Activated CD4-positive, alpha-beta T cell treated with anti-CD3 and anti-CD28 coated beads for 36 hours (primary cell): ENCODE data around the gene EVL. TPM values are rescaled to one million over a fixed set of nuclear protein-coding genes. Genes with fewer than 3 reads are reported as not detected.
"Not testable (repeated sequence)": the region's sequence is repeated elsewhere in the genome, so short reads cannot be mapped to it uniquely, and the experiment has no call there.

Experiments used
- ATAC-seq: fragments of 200-7000 bp; cut with Tn5 transposase; one replicate; pipeline ENCODE4 v1.10.0; 2021; ENCODE audit warnings: mild to moderate bottlenecking, moderate library complexity
- CTCF ChIA-PET: fragments of 350-600 bp; sonication (Branson Sonifier 250); formaldehyde crosslinking; loops from one replicate; lab custom pipeline; 2021; ENCODE audit warnings: antibody characterized with exemption; lab: Charles Lee
- POLR2A ChIA-PET: fragments of 350-600 bp; sonication (Branson Sonifier 250); formaldehyde crosslinking; loops from one replicate; lab custom pipeline; 2021; ENCODE audit warnings: antibody characterized with exemption, inconsistent platforms; lab: Charles Lee
- DNase-seq: peaks from one replicate; pipeline ENCODE4 v3.0.0-alpha.2; 2020
- H3K27ac Mint-ChIP-seq: one replicate; pipeline ENCODE4 v1.8.0; 2021; ENCODE audit warnings: mixed read lengths
- H3K27me3 Mint-ChIP-seq: one replicate; pipeline ENCODE4 v1.8.0; 2021; ENCODE audit warnings: mixed read lengths
- H3K36me3 Mint-ChIP-seq: one replicate; pipeline ENCODE4 v1.8.0; 2021; ENCODE audit warnings: low read depth, mixed read lengths
- H3K4me1 Mint-ChIP-seq: one replicate; pipeline ENCODE4 v1.8.0; 2021; ENCODE audit warnings: mixed read lengths
- H3K4me3 Mint-ChIP-seq: one replicate; pipeline ENCODE4 v1.8.0; 2021; ENCODE audit warnings: mild to moderate bottlenecking, moderate library complexity, mixed read lengths
- H3K9me3 Mint-ChIP-seq: one replicate; pipeline ENCODE4 v1.8.0; 2021; ENCODE audit warnings: low read depth, mixed read lengths
- intact Hi-C, 2 experiments: fragments of 100-400 bp; cut with DNase I in 1 of 2; cut with micrococcal nuclease in 1 of 2; formaldehyde crosslinking; loops; one replicate each; pipeline versions ENCODE4 v1.14.2 to v1.15.1; 2022 to 2024; cut with DNase I, micrococcal nuclease
- total RNA-seq, 2 experiments: library from RNA; stranded (reverse); gene quantifications; one replicate each; pipeline ENCODE4 v1.2.3, GENCODE V29; 2021

The EVL gene
- total RNA-seq, 2 experiments from 2014 or later, result 249 to 378 TPM

- intact Hi-C loops, result loop anchor here in 1 of 2 experiments (2.0 kb wide), 1 partner anchor 136 kb away; no protein-coding TSS in a partner anchor
- ATAC-seq (no peak), DNase-seq (no peak)
- H3K4me1 Mint-ChIP-seq, result peaks cover 50% of the 10 kb centered on the region
- POLR2A ChIA-PET, result interaction anchor here (0.8 to 1.0 kb wide), 2 partner anchors 12 to 41 kb away, joined by 4 to 6 read pairs; no protein-coding TSS in a partner anchor
- no peak overlapping the region for H3K27ac Mint-ChIP-seq
- no peak overlapping the region for H3K4me3 Mint-ChIP-seq
- no peaks in the 10 kb centered on the region for H3K9me3 Mint-ChIP-seq
- peaks cover 9% of the 10 kb centered on the region for H3K36me3 Mint-ChIP-seq
- H3K27me3 Mint-ChIP-seq, result no peaks in the 10 kb centered on the region
- CTCF ChIA-PET, result interaction anchor here (0.7 to 6.2 kb wide), 9 partner anchors 9 to 137 kb away, joined by 3 to 51 read pairs (median 6); no protein-coding TSS in a partner anchor
Measured at GRCh38 chr14:100056431-100056830, 8.8 kb upstream of the EVL start.

- peak overlapping the region; percentile 81 for H3K27ac Mint-ChIP-seq
- POLR2A ChIA-PET, result interaction anchor here (0.7 kb wide), 1 partner anchor 13 kb away, joined by 3 read pairs; no protein-coding TSS in a partner anchor
- H3K4me1 Mint-ChIP-seq, result peaks cover 58% of the 10 kb centered on the region
- peaks cover 9% of the 10 kb centered on the region for H3K36me3 Mint-ChIP-seq
- peak; percentile 37 for ATAC-seq
- intact Hi-C loops, result loop anchor here (1.0 to 2.0 kb wide), 2 partner anchors 51 to 136 kb away; no protein-coding TSS in a partner anchor
- peak; percentile 24 for DNase-seq
- no peaks in the 10 kb centered on the region for H3K27me3 Mint-ChIP-seq
- H3K4me3 Mint-ChIP-seq, result peak overlapping the region; percentile 18
- H3K9me3 Mint-ChIP-seq, result no peaks in the 10 kb centered on the region
- CTCF ChIA-PET, result interaction anchor here (0.6 to 6.2 kb wide), 14 partner anchors 9 to 1787 kb away, joined by 3 to 51 read pairs (median 4); no protein-coding TSS in a partner anchor
Measured at GRCh38 chr14:100056964-100057795, 8.0 kb upstream of the EVL start.

- Mint-ChIP-seq H3K27ac (peak overlapping the region; percentile 99), H3K4me3 (peak overlapping the region; percentile 67), H3K36me3 (peaks cover 9% of the 10 kb centered on the region), H3K27me3 (no peaks in the 10 kb centered on the region), H3K9me3 (no peaks in the 10 kb centered on the region), H3K4me1 (peaks cover 74% of the 10 kb centered on the region)
- ATAC-seq (peak; percentile 30), DNase-seq (no peak)
- intact Hi-C loops, result loop anchor here (1.0 to 2.0 kb wide), 4 partner anchors 9 to 100 kb away; partner anchors contain the start of gene DEGS2 (in 1 of the 2)
- CTCF ChIA-PET, result interaction anchor here (0.6 to 6.2 kb wide), 9 partner anchors 14 to 1786 kb away, joined by 3 to 51 read pairs (median 3); no protein-coding TSS in a partner anchor
- POLR2A ChIA-PET, result interaction anchor here (1.0 kb wide), 1 partner anchor 13 kb away, joined by 3 read pairs; no protein-coding TSS in a partner anchor
Measured at GRCh38 chr14:100058777-100059437, 6.3 kb upstream of the EVL start.

- Mint-ChIP-seq H3K27me3 (no peaks in the 10 kb centered on the region), H3K4me3 (peak overlapping the region; percentile 67), H3K4me1 (peaks cover 79% of the 10 kb centered on the region), H3K36me3 (peaks cover 9% of the 10 kb centered on the region), H3K27ac (peak overlapping the region; percentile 99), H3K9me3 (no peaks in the 10 kb centered on the region)
- ChIA-PET POLR2A (interaction anchor here (1.0 kb wide), 1 partner anchor 12 kb away, joined by 3 read pairs; no protein-coding TSS in a partner anchor), CTCF (interaction anchor here (1.2 to 6.2 kb wide), 7 partner anchors 14 to 52 kb away, joined by 3 to 51 read pairs (median 6); no protein-coding TSS in a partner anchor)
- ATAC-seq (no peak), DNase-seq (peak; percentile 32)
- intact Hi-C loops, result loop anchor here (1.0 to 2.0 kb wide), 4 partner anchors 9 to 99 kb away; partner anchors contain the start of gene DEGS2 (in 1 of the 2)
Measured at GRCh38 chr14:100059438-100059781, 5.8 kb upstream of the EVL start.

- Mint-ChIP-seq H3K27me3 (no peaks in the 10 kb centered on the region), H3K27ac (peak overlapping the region; percentile 99), H3K4me1 (peaks cover 87% of the 10 kb centered on the region), H3K4me3 (peak overlapping the region; percentile 67), H3K36me3 (peaks cover 9% of the 10 kb centered on the region), H3K9me3 (no peaks in the 10 kb centered on the region)
- ChIA-PET CTCF (interaction anchor here (0.9 to 17.2 kb wide), 6 partner anchors 10 to 132 kb away, joined by 3 to 231 read pairs (median 5); no protein-coding TSS in a partner anchor), POLR2A (interaction anchor here (0.5 to 1.0 kb wide), 2 partner anchors 18 to 181 kb away, joined by 3 to 7 read pairs; no protein-coding TSS in a partner anchor)
- no peak for DNase-seq
- intact Hi-C loops, result loop anchor here (10.0 kb wide), 3 partner anchors 576 to 1896 kb away; partner anchors contain the start of genes CCNK (in 1 of the 2) and SETD3 (in 1 of the 2)
- ATAC-seq, result no peak
Measured at GRCh38 chr14:100060760-100061159, 4.5 kb upstream of the EVL start.

GRCh38 chr14:100062590-100062989, 2.6 kb upstream of the EVL start:
- H3K27me3 Mint-ChIP-seq, result no peaks in the 10 kb centered on the region
- CTCF ChIA-PET, result interaction anchor here (1.0 to 17.2 kb wide), 8 partner anchors 10 to 80 kb away, joined by 3 to 231 read pairs (median 7); no protein-coding TSS in a partner anchor
- intact Hi-C loops, result loop anchor here (10.0 kb wide), 3 partner anchors 578 to 1898 kb away; partner anchors contain the start of genes CCNK (in 1 of the 2) and SETD3 (in 1 of the 2)
- peaks cover 21% of the 10 kb centered on the region for H3K36me3 Mint-ChIP-seq
- POLR2A ChIA-PET, result no interaction called here
- no peaks in the 10 kb centered on the region for H3K9me3 Mint-ChIP-seq
- peaks cover 76% of the 10 kb centered on the region for H3K4me1 Mint-ChIP-seq
- DNase-seq (peak; percentile 75), ATAC-seq (peak; percentile 37)
- H3K27ac Mint-ChIP-seq, result peak overlapping the region; percentile 99
- peak overlapping the region; percentile 65 for H3K4me3 Mint-ChIP-seq

- Mint-ChIP-seq H3K4me1 (peaks cover 76% of the 10 kb centered on the region), H3K9me3 (no peaks in the 10 kb centered on the region), H3K27me3 (no peaks in the 10 kb centered on the region), H3K4me3 (peak overlapping the region; percentile 65), H3K36me3 (peaks cover 30% of the 10 kb centered on the region), H3K27ac (peak overlapping the region; percentile 99)
- ATAC-seq (peak; percentile 5), DNase-seq (peak; percentile 62)
- POLR2A ChIA-PET, result interaction anchor here (1.0 kb wide), 1 partner anchor 15 kb away, joined by 4 read pairs; no protein-coding TSS in a partner anchor
- CTCF ChIA-PET, result interaction anchor here (0.6 to 17.2 kb wide), 6 partner anchors 9 to 44 kb away, joined by 3 to 231 read pairs (median 4); no protein-coding TSS in a partner anchor
- intact Hi-C loops, result loop anchor here (10.0 kb wide), 3 partner anchors 579 to 1899 kb away; partner anchors contain the start of genes CCNK (in 1 of the 2) and SETD3 (in 1 of the 2)
Measured at GRCh38 chr14:100063314-100063941, 1.8 kb upstream of the EVL start.

GRCh38 chr14:100064335-100065092, 708 bp upstream of the EVL start:
- intact Hi-C loops, result loop anchor here (5.0 to 10.0 kb wide), 10 partner anchors 82 to 1900 kb away; partner anchors contain the start of genes BCL11B (in 1 of the 2), CCDC85C (in 1 of the 2), CCNK (in 1 of the 2) and PPP2R5C (in 1 of the 2)
- Mint-ChIP-seq H3K36me3 (peaks cover 38% of the 10 kb centered on the region), H3K4me1 (peaks cover 73% of the 10 kb centered on the region), H3K4me3 (peak overlapping the region; percentile 75), H3K27ac (peak overlapping the region; percentile 99)
- ChIA-PET POLR2A (interaction anchor here (0.8 to 12.0 kb wide), 9 partner anchors 10 to 1759 kb away, joined by 3 to 162 read pairs (median 8); a partner anchor contains a TSS), CTCF (interaction anchor here (0.9 to 17.2 kb wide), 8 partner anchors 11 to 129 kb away, joined by 3 to 231 read pairs (median 26); no protein-coding TSS in a partner anchor)
- peak; percentile 0 for ATAC-seq
- not testable (repeated sequence) for H3K9me3 Mint-ChIP-seq, H3K27me3 Mint-ChIP-seq
- peak; percentile 52 for DNase-seq

- ChIA-PET POLR2A (interaction anchor here (0.7 to 12.0 kb wide), 12 partner anchors 9 to 1757 kb away, joined by 3 to 162 read pairs (median 7); a partner anchor contains a TSS), CTCF (interaction anchor here (0.5 to 17.2 kb wide), 14 partner anchors 9 to 175 kb away, joined by 3 to 231 read pairs (median 4); no protein-coding TSS in a partner anchor)
- Mint-ChIP-seq H3K4me3 (peak overlapping the region; percentile 75), H3K9me3 (no peaks in the 10 kb centered on the region), H3K4me1 (peaks cover 69% of the 10 kb centered on the region), H3K36me3 (peaks cover 39% of the 10 kb centered on the region), H3K27me3 (no peaks in the 10 kb centered on the region), H3K27ac (peak overlapping the region; percentile 99)
- intact Hi-C loops, result loop anchor here (1.0 to 10.0 kb wide), 11 partner anchors 9 to 1901 kb away; partner anchors contain the start of genes BCL11B (in 1 of the 2), CCDC85C (in 1 of the 2), CCNK (in 1 of the 2) and PPP2R5C (in 1 of the 2)
- DNase-seq, result peak; percentile 90
- ATAC-seq, result peak; percentile 26
Measured at GRCh38 chr14:100065942-100066574, 836 bp downstream of the EVL start.
